NCI-H1436 (cell line): ENCODE measurements around the gene RRM1.

Experiments
- DNase-seq: peaks from one replicate; lab custom pipeline; 2025; lab: John Stamatoyannopoulos, UW

Gene RRM1

GRCh38 chr11:4187055-4187988 is 92.7 kb downstream of the RRM1 start:
- peak; percentile 69 for DNase-seq
